ENCODE results near the gene RAPGEF6.

The RAPGEF6 gene

DNA sequence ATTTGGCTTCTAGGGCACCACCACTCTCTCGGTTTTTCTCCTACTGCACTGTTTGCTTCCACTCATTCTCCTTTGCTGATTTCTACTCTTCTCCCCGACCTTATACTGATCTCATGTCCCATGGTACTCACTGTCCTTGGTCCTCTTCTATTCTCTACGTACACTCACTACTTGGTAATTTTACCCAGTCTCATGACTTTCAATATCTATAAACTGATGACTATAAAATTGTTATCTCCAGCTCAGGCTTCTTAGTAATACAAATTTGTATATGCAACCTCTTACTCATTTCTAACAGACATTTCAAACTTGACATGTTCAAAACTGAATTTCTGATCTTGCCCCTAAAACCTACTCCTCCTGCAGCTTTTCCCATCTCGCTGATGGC is 4.1 kb downstream of the RAPGEF6 start:
- ATAC-seq (ENCODE audit: low read depth) (no peak), DNase-seq (ENCODE audit: low spot score) (no peak)
- Histone ChIP-seq H3K4me3 (ENCODE audit: severe bottlenecking) (no peak overlapping the region), H3K36me3 (ENCODE audit: low read depth) (no peaks in the 10 kb centered on the region; the same call in 1 of the 2 replicates), H3K27ac (ENCODE audit: poor library complexity, severe bottlenecking) (peak overlapping the region; percentile 27), H3K4me1 (ENCODE audit: insufficient read depth, poor library complexity, severe bottlenecking) (peaks cover 28% of the 10 kb centered on the region), H3K27me3 (ENCODE audit: insufficient read depth, poor library complexity, severe bottlenecking) (no peaks in the 10 kb centered on the region), H3K9me3 (ENCODE audit: severe bottlenecking) (no peaks in the 10 kb centered on the region)
- TF ChIP-seq, protein P1, sequence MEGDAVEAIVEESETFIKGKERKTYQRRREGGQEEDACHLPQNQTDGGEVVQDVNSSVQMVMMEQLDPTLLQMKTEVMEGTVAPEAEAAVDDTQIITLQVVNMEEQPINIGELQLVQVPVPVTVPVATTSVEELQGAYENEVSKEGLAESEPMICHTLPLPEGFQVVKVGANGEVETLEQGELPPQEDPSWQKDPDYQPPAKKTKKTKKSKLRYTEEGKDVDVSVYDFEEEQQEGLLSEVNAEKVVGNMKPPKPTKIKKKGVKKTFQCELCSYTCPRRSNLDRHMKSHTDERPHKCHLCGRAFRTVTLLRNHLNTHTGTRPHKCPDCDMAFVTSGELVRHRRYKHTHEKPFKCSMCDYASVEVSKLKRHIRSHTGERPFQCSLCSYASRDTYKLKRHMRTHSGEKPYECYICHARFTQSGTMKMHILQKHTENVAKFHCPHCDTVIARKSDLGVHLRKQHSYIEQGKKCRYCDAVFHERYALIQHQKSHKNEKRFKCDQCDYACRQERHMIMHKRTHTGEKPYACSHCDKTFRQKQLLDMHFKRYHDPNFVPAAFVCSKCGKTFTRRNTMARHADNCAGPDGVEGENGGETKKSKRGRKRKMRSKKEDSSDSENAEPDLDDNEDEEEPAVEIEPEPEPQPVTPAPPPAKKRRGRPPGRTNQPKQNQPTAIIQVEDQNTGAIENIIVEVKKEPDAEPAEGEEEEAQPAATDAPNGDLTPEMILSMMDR (IDR thresholded peaks at IDR 0.05; ENCODE audit: poor library complexity, severe bottlenecking) = no peak

DNA sequence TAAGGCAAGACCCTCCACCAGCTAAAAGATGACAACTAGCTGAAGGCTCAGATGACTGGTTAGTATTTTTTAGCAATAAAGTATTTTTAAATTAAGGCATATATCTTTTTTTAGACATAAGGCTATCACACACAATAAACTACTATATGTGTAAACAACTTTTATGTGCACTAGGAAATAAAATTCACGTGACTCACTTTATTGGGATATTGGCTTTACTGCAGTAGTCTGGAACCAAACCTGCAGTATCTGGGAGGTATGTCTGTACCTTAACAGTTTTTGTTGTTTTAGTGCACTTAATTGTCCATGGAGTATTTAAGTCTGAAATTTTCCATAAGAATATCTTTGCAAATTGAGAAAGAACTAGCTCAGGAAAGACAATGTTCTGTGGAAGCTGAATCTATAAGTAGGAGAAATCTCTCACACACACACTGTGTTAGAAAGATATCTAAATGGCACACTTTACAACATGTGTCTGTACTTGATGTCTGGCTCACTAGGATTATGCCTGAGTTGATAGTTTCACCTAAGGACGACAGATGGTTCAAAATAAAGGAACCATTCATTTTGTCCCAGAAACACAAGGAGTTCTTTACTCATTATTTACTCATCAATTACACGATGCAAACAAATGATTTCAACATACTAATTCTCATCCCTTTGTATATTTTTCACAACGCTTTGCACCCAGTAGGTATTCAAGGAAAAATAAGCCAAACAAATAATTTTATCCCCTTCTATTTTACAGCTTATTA is 4.6 kb downstream of the RAPGEF6 start:
- ATAC-seq (ENCODE audit: low read depth) (no peak), DNase-seq (ENCODE audit: low spot score) (no peak)
- Histone ChIP-seq H3K27ac (ENCODE audit: poor library complexity, severe bottlenecking) (peak overlapping the region; percentile 27), H3K4me1 (ENCODE audit: insufficient read depth, poor library complexity, severe bottlenecking) (peaks cover 28% of the 10 kb centered on the region), H3K27me3 (ENCODE audit: insufficient read depth, poor library complexity, severe bottlenecking) (no peaks in the 10 kb centered on the region), H3K9me3 (ENCODE audit: severe bottlenecking) (no peaks in the 10 kb centered on the region), H3K36me3 (ENCODE audit: low read depth) (no peaks in the 10 kb centered on the region; the same call in 1 of the 2 replicates), H3K4me3 (ENCODE audit: severe bottlenecking) (no peak overlapping the region)
- TF ChIP-seq, protein P1 (IDR thresholded peaks at IDR 0.05; ENCODE audit: poor library complexity, severe bottlenecking) = no peak

GRCh38 chr5:131628990-131629389 is 6.0 kb downstream of the RAPGEF6 start:
- Histone ChIP-seq H3K27ac (ENCODE audit: poor library complexity, severe bottlenecking) (no peak overlapping the region), H3K36me3 (ENCODE audit: low read depth) (no peaks in the 10 kb centered on the region; the same call in 1 of the 2 replicates), H3K9me3 (ENCODE audit: severe bottlenecking) (no peaks in the 10 kb centered on the region), H3K4me1 (ENCODE audit: insufficient read depth, poor library complexity, severe bottlenecking) (peaks cover 28% of the 10 kb centered on the region), H3K4me3 (ENCODE audit: severe bottlenecking) (no peak overlapping the region), H3K27me3 (ENCODE audit: insufficient read depth, poor library complexity, severe bottlenecking) (no peaks in the 10 kb centered on the region)
- DNase-seq (ENCODE audit: low spot score) (no peak), ATAC-seq (ENCODE audit: low read depth) (peak; percentile 63; the same call in 2 of the 3 replicates)
- TF ChIP-seq, protein P1 (IDR thresholded peaks at IDR 0.05; ENCODE audit: poor library complexity, severe bottlenecking) = no peak

- TF ChIP-seq, protein P1 (IDR thresholded peaks at IDR 0.05; ENCODE audit: poor library complexity, severe bottlenecking) = no peak
- no peaks in the 10 kb centered on the region for H3K27me3 ChIP-seq (ENCODE audit: insufficient read depth, poor library complexity, severe bottlenecking)
- H3K4me3 ChIP-seq (ENCODE audit: severe bottlenecking) = no peak overlapping the region
- H3K4me1 ChIP-seq (ENCODE audit: insufficient read depth, poor library complexity, severe bottlenecking) = peaks cover 21% of the 10 kb centered on the region
- no peak overlapping the region for H3K27ac ChIP-seq (ENCODE audit: poor library complexity, severe bottlenecking)
- no peaks in the 10 kb centered on the region for H3K9me3 ChIP-seq (ENCODE audit: severe bottlenecking)
- DNase-seq (ENCODE audit: low spot score) (no peak), ATAC-seq (ENCODE audit: low read depth) (no peak)
- H3K36me3 ChIP-seq (ENCODE audit: low read depth) = no peaks in the 10 kb centered on the region; the same call in 1 of the 2 replicates
These were observed 7.7 kb downstream of the RAPGEF6 start for GRCh38 chr5:131627207-131627865.

Data from RWPE2 (cell line).